GM23338 (cell line): Measurements from ENCODE around the gene LRIG3. TPM values are rescaled to one million over a fixed set of nuclear protein-coding genes. Genes with fewer than 3 reads are reported as not detected.

Experiments
- ATAC-seq: fragments of 200-7000 bp; cut with Tn5 transposase; 3 replicates; pipeline ENCODE4 v1.9.1; 2020
- DNase-seq: peaks from one replicate; pipeline ENCODE4 v3.0.0-alpha.2; 2015; ENCODE audit warnings: low spot score
- H2AFZ ChIP-seq: fragments of 200-600 bp; sonication (generic); 2 replicates; pipeline ENCODE4 v1.8.0; 2016; ENCODE audit warnings: antibody characterized with exemption, mild to moderate bottlenecking, moderate library complexity
- H3F3A ChIP-seq: fragments of 200-600 bp; sonication (generic); replicated peaks from 2 replicates; pipeline ENCODE4 v1.8.0; 2017; ENCODE audit warnings: antibody characterized with exemption, mixed run types, low read depth
- H3K27ac ChIP-seq: fragments of 200-600 bp; sonication (generic); 2 replicates; pipeline ENCODE4 v1.6.1; 2016; ENCODE audit warnings: low read depth
- H3K27me3 ChIP-seq: fragments of 200-600 bp; sonication (generic); 2 replicates; pipeline ENCODE4 v1.8.0; 2016; ENCODE audit warnings: mild to moderate bottlenecking, mixed run types, moderate library complexity; ENCODE audit not compliant: insufficient read depth
- H3K36me3 ChIP-seq: fragments of 200-600 bp; sonication (generic); 2 replicates; pipeline ENCODE4 v1.8.0; 2016; ENCODE audit warnings: mild to moderate bottlenecking; ENCODE audit not compliant: insufficient read depth
- H3K4me1 ChIP-seq: fragments of 200-600 bp; sonication (generic); 2 replicates; pipeline ENCODE4 v1.8.0; 2016; ENCODE audit warnings: mild to moderate bottlenecking, moderate library complexity; ENCODE audit not compliant: insufficient read depth
- H3K4me2 ChIP-seq: fragments of 200-600 bp; sonication (generic); 2 replicates; pipeline ENCODE4 v1.7.1; 2017; ENCODE audit warnings: mixed run types
- H3K4me3 ChIP-seq: fragments of 200-600 bp; sonication (generic); 2 replicates; pipeline ENCODE4 v1.6.1; 2016; ENCODE audit warnings: mixed run types
- H3K79me2 ChIP-seq: fragments of 200-600 bp; sonication (generic); replicated peaks from 2 replicates; pipeline ENCODE4 v1.8.0; 2017; ENCODE audit warnings: mild to moderate bottlenecking; ENCODE audit not compliant: insufficient read depth
- H3K9me2 ChIP-seq: fragments of 200-600 bp; sonication (generic); 2 replicates; pipeline ENCODE4 v1.8.0; 2017; ENCODE audit not compliant: insufficient read depth
- H4K20me1 ChIP-seq: fragments of 200-600 bp; sonication (generic); replicated peaks from 2 replicates; pipeline ENCODE4 v1.8.0; 2017; ENCODE audit warnings: mild to moderate bottlenecking; ENCODE audit not compliant: insufficient read depth
- H3K27ac Mint-ChIP-seq: 2 replicates; pipeline ENCODE4 v1.8.0; 2020; ENCODE audit warnings: inconsistent platforms, mild to moderate bottlenecking, moderate library complexity, mixed read lengths
- H3K27me3 Mint-ChIP-seq: 3 replicates; pipeline ENCODE4 v1.8.0; 2022; ENCODE audit warnings: low read depth, mild to moderate bottlenecking, moderate library complexity, mixed read lengths, inconsistent platforms; ENCODE audit not compliant: insufficient read depth, poor library complexity
- H3K36me3 Mint-ChIP-seq: 3 replicates; pipeline ENCODE4 v1.8.0; 2021; ENCODE audit warnings: low read depth, mild to moderate bottlenecking, inconsistent platforms, moderate library complexity, mixed read lengths
- H3K4me1 Mint-ChIP-seq: 3 replicates; pipeline ENCODE4 v1.8.0; 2020; ENCODE audit warnings: mild to moderate bottlenecking, inconsistent platforms, mixed read lengths
- H3K4me3 Mint-ChIP-seq: 3 replicates; pipeline ENCODE4 v1.8.0; 2021; ENCODE audit warnings: moderate library complexity, mild to moderate bottlenecking, inconsistent platforms, mixed read lengths
- H3K9me3 Mint-ChIP-seq: 3 replicates; pipeline ENCODE4 v1.8.0; 2020; ENCODE audit warnings: moderate library complexity, mild to moderate bottlenecking, inconsistent platforms, mixed read lengths
- CREB1 ChIP-seq: fragments of 250-450 bp; sonication (Bioruptor Pico); IDR thresholded peaks from 2 replicates; pipeline ENCODE4 v1.5.0; 2020; ENCODE audit warnings: low read depth, mild to moderate bottlenecking, moderate library complexity
- ETS1 ChIP-seq: IDR thresholded peaks from 2 replicates; pipeline ENCODE4 v1.6.1; 2016; ENCODE audit warnings: antibody characterized with exemption
- EZH2 ChIP-seq: fragments of 200-600 bp; sonication (generic); IDR thresholded peaks from one replicate; pipeline ENCODE4 v1.8.0; 2017; ENCODE audit warnings: antibody characterized with exemption, mild to moderate bottlenecking, low read depth; ENCODE audit not compliant: unreplicated experiment
- EZH2phosphoT487 ChIP-seq: fragments of 200-600 bp; sonication (generic); IDR thresholded peaks from one replicate; pipeline ENCODE4 v1.8.1; 2018; ENCODE audit warnings: antibody characterized with exemption; ENCODE audit not compliant: unreplicated experiment
- JUNB ChIP-seq: IDR thresholded peaks from one replicate; pipeline ENCODE4 v1.6.1; 2016; ENCODE audit warnings: antibody characterized with exemption; ENCODE audit not compliant: unreplicated experiment
- NANOG ChIP-seq: IDR thresholded peaks from 2 replicates; pipeline ENCODE4 v1.6.1; 2016; ENCODE audit warnings: antibody characterized with exemption, borderline replicate concordance
- REST ChIP-seq: IDR thresholded peaks from one replicate; pipeline ENCODE4 v1.6.1; 2018; ENCODE audit warnings: antibody characterized with exemption; ENCODE audit not compliant: unreplicated experiment
- STAT1 ChIP-seq: IDR thresholded peaks from one replicate; pipeline ENCODE4 v1.6.1; 2016; ENCODE audit warnings: antibody characterized with exemption; ENCODE audit not compliant: unreplicated experiment
- ZNF114 ChIP-seq: fragments of 250-450 bp; sonication (Bioruptor Pico); IDR thresholded peaks from 2 replicates; pipeline ENCODE4 v1.5.0; 2020; ENCODE audit warnings: mild to moderate bottlenecking, moderate library complexity
- ZNF331 ChIP-seq: fragments of 250-450 bp; sonication (Bioruptor Pico); IDR thresholded peaks from 2 replicates; pipeline ENCODE4 v1.5.0; 2020; ENCODE audit warnings: low read depth, mild to moderate bottlenecking, moderate library complexity
- ZNF462 ChIP-seq: fragments of 250-450 bp; sonication (Bioruptor Pico); IDR thresholded peaks from 2 replicates; pipeline ENCODE4 v1.5.0; 2020; ENCODE audit warnings: mild to moderate bottlenecking, moderate library complexity
- long read RNA-seq: library from polyadenylated mRNA; unstranded; transcript quantifications from one replicate; pipeline ENCODE4 v2.0.0, GENCODE V29; 2020; ENCODE audit not compliant: unreplicated experiment
- polyA plus RNA-seq: library from polyadenylated mRNA; unstranded; fragments of >200 nt; fragmentation: Nextera tagmentation; extraction: Ambion mirVana; gene quantifications from 2 replicates; pipeline ENCODE4 v1.2.1, GENCODE V29; 2016
- total RNA-seq: library from RNA; depleted of rRNA; stranded (reverse); fragments of >200 nt; shearing (Covaris generic); gene quantifications from 2 replicates; pipeline ENCODE4 v1.2.3, GENCODE V29; 2014; rRNA removed
- TF ChIP-seq, protein P1 (sequence below), 2 experiments: fragments of 200-600 bp in 1 of 2; sonication (generic) in 1 of 2; conservative IDR thresholded peaks; 2 replicates each; pipeline versions ENCODE4 v1.5.1 to v1.6.1; 2016 to 2017; ENCODE audit warnings: antibody characterized with exemption in 2 of 2, low read depth in 2 of 2, mild to moderate bottlenecking in 2 of 2, moderate library complexity in 1 of 2

Gene LRIG3
- total RNA-seq (7.5 and 10.9 TPM in 2 replicates), polyA plus RNA-seq (1.6 and 1.9 TPM in 2 replicates)
- long read RNA-seq, full-length matches to known transcripts, result 2 of 4 reads
- long read RNA-seq, partial matches to known transcripts, result 1 of 4 reads
- long read RNA-seq, other reads (novel, unspliced or antisense), result 1 of 4 reads

GRCh38 chr12:58920102-58920960 lies at the start of gene LRIG3:
Gene LRIG3 (minus strand): TSS chr12:58920504. CDS start chr12:58920235, 269 bp downstream.
- Histone ChIP-seq H3K36me3 (no peaks in the 10 kb centered on the region), H3K4me2 (peak within 1 kb of the TSS; percentile 78), H3K9me2 (no peaks in the 10 kb centered on the region), H3K4me1 (peaks cover 44% of the 10 kb centered on the region), H3K79me2 (peaks cover 7% of the 10 kb centered on the region), H3F3A (no peaks in the 10 kb centered on the region), H4K20me1 (peaks cover 15% of the 10 kb centered on the region; the same call in 1 of the 2 replicates), H3K27ac (no peak within 1 kb of the TSS), H3K27me3 (peaks cover 20% of the 10 kb centered on the region), H2AFZ (peak within 1 kb of the TSS; percentile 99), H3K4me3 (peak within 1 kb of the TSS; percentile 77)
- peak; percentile 89 for DNase-seq
- peak within 1 kb of the TSS; percentile 87 for H3K4me3 Mint-ChIP-seq
- H3K36me3 Mint-ChIP-seq, result no peaks in the 10 kb centered on the region
- H3K27ac Mint-ChIP-seq, result peak within 1 kb of the TSS; percentile 91
- H3K4me1 Mint-ChIP-seq, result peaks cover 41% of the 10 kb centered on the region
- no peaks in the 10 kb centered on the region for H3K9me3 Mint-ChIP-seq
- peaks cover 5% of the 10 kb centered on the region for H3K27me3 Mint-ChIP-seq
- ATAC-seq, result peak; percentile 90
- TF ChIP-seq, protein P1, sequence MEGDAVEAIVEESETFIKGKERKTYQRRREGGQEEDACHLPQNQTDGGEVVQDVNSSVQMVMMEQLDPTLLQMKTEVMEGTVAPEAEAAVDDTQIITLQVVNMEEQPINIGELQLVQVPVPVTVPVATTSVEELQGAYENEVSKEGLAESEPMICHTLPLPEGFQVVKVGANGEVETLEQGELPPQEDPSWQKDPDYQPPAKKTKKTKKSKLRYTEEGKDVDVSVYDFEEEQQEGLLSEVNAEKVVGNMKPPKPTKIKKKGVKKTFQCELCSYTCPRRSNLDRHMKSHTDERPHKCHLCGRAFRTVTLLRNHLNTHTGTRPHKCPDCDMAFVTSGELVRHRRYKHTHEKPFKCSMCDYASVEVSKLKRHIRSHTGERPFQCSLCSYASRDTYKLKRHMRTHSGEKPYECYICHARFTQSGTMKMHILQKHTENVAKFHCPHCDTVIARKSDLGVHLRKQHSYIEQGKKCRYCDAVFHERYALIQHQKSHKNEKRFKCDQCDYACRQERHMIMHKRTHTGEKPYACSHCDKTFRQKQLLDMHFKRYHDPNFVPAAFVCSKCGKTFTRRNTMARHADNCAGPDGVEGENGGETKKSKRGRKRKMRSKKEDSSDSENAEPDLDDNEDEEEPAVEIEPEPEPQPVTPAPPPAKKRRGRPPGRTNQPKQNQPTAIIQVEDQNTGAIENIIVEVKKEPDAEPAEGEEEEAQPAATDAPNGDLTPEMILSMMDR (conservative IDR thresholded peaks at IDR 0.05; ENCODE audit: low read depth in 2 of 2), result 0 out of 4 replicates have a peak, but pooled peaks have one; percentile 6 to 7
- TF ChIP-seq ZNF114, result no peak
- no peak for TF ChIP-seq ETS1
- no peak for TF ChIP-seq ZNF331
- TF ChIP-seq CREB1 (CRISPR knock-in tag), result peak; percentile 30; the same call in 1 of the 2 replicates
- no peak for TF ChIP-seq EZH2phosphoT487
- no peak for TF ChIP-seq JUNB
- no peak for TF ChIP-seq ZNF462 (CRISPR knock-in tag)
- TF ChIP-seq NANOG, result no peak; the same call in 1 of the 2 replicates
- no peak for TF ChIP-seq STAT1
- TF ChIP-seq EZH2, result no peak
- TF ChIP-seq REST, result no peak
